Measurements from ENCODE around the gene PRDX4.

GRCh38 chrX:23643020-23643419 is 24.3 kb upstream of the PRDX4 start:
- TF ChIP-seq CTCF (conservative IDR thresholded peaks at IDR 0.05; ENCODE audit: low read depth, low read length) (no peak), EZH2 (IDR thresholded peaks at IDR 0.05; ENCODE audit: low read length, unreplicated experiment) (no peak), EZH2phosphoT487 (IDR thresholded peaks at IDR 0.05; ENCODE audit: borderline replicate concordance, low read length) (no peak)
